ENCODE measurements around the gene UBB.

DNA sequence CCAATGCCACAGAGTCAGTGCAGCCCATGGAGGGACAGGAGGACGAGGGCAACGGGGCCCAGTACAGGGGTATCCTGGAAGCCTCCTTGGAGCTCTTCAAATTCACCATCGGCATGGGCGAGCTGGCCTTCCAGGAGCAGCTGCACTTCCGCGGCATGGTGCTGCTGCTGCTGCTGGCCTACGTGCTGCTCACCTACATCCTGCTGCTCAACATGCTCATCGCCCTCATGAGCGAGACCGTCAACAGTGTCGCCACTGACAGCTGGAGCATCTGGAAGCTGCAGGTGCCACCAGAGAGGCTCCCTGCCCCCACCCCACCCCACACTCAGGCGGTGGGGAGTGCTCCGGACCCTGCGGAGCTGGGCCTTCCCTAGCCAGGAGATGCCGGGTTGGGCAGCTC lies 51.1 kb downstream of the UBB start:
- TF ChIP-seq, protein P1, sequence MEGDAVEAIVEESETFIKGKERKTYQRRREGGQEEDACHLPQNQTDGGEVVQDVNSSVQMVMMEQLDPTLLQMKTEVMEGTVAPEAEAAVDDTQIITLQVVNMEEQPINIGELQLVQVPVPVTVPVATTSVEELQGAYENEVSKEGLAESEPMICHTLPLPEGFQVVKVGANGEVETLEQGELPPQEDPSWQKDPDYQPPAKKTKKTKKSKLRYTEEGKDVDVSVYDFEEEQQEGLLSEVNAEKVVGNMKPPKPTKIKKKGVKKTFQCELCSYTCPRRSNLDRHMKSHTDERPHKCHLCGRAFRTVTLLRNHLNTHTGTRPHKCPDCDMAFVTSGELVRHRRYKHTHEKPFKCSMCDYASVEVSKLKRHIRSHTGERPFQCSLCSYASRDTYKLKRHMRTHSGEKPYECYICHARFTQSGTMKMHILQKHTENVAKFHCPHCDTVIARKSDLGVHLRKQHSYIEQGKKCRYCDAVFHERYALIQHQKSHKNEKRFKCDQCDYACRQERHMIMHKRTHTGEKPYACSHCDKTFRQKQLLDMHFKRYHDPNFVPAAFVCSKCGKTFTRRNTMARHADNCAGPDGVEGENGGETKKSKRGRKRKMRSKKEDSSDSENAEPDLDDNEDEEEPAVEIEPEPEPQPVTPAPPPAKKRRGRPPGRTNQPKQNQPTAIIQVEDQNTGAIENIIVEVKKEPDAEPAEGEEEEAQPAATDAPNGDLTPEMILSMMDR (IDR thresholded peaks at IDR 0.05): no peak
- no peak for TF ChIP-seq POLR2A (IDR thresholded peaks at IDR 0.05)

Measured in thyroid gland (tissue), 4 donors.